ENCODE data around the gene CUL1. TPM values are rescaled to one million over a fixed set of nuclear protein-coding genes. Genes with fewer than 3 reads are reported as not detected.

The CUL1 gene
- total RNA-seq, 1 experiment from 2014 or later, result 53.1 TPM

GRCh38 chr7:148735967-148736366, 37.3 kb downstream of the CUL1 start:
- ChIA-PET RAD21 (ENCODE audit: low non-redundant PET in 1 of 2, low total read pairs in 2 of 2, uncharacterized antibody in 2 of 2, unreplicated experiment in 2 of 2) (no interaction called here), CTCF (no interaction called here), POLR2A (no interaction called here)
- H4K20me1 ChIP-seq (ENCODE audit: insufficient read depth), result peaks cover 15% of the 10 kb centered on the region; the same call in 1 of the 2 replicates
- no peak for TF ChIP-seq CBX3 (IDR thresholded peaks at IDR 0.05; ENCODE audit: low read depth)
- no peak for DNase-seq (ENCODE audit: low read depth, low spot score)
- peaks cover 0 to 31% of the 10 kb centered on the region in 2 experiments; a peak in 2 of 4 replicates for H3K36me3 ChIP-seq (ENCODE audit: control insufficient read depth in 1 of 2, insufficient read depth in 2 of 2, low read length in 2 of 2)
- H3K4me2 ChIP-seq (ENCODE audit: low read length), result no peak overlapping the region
- H3K27ac ChIP-seq (ENCODE audit: low read depth, low read length), result no peak overlapping the region
- H3K4me1 ChIP-seq (ENCODE audit: control insufficient read depth in 1 of 2, insufficient read depth in 2 of 2, low read length in 2 of 2), result no peaks in the 10 kb centered on the region
- no peak overlapping the region for H2AFZ ChIP-seq (ENCODE audit: low read depth, low read length, poor library complexity, severe bottlenecking)
- H3K9ac ChIP-seq (ENCODE audit: low read length), result no peak overlapping the region
- H3K4me3 ChIP-seq (replicated peaks in 1 of 2; ENCODE audit: low read depth in 1 of 2, low read length in 2 of 2), result no peak overlapping the region
- no peaks in the 10 kb centered on the region for H3K9me3 ChIP-seq (ENCODE audit: control insufficient read depth in 1 of 2, insufficient read depth in 1 of 2, low read depth in 1 of 2, low read length in 2 of 2)
- peaks cover 97% of the 10 kb centered on the region for H3K79me2 ChIP-seq (ENCODE audit: insufficient read depth, low read length)
- no peaks in the 10 kb centered on the region for H3K9me2 ChIP-seq (ENCODE audit: insufficient read depth)
- no TSS peak for BruUV-seq (replicated peaks)
- intact Hi-C loops (cut with micrococcal nuclease), result no loop called here
- ATAC-seq, result no peak
- no peaks in the 10 kb centered on the region for H3K27me3 ChIP-seq (ENCODE audit: insufficient read depth, low read length)

- ATAC-seq (no peak), DNase-seq (ENCODE audit: low read depth, low spot score) (no peak)
- Histone ChIP-seq H3K36me3 (ENCODE audit: control insufficient read depth in 1 of 2, insufficient read depth in 2 of 2, low read length in 2 of 2) (peaks cover 0 to 20% of the 10 kb centered on the region in 2 experiments; a peak in 2 of 4 replicates), H3K27ac (ENCODE audit: low read depth, low read length) (no peak overlapping the region), H3K9ac (ENCODE audit: low read length) (no peak overlapping the region), H3K4me3 (replicated peaks in 1 of 2; ENCODE audit: low read depth in 1 of 2, low read length in 2 of 2) (no peak overlapping the region), H3K4me2 (ENCODE audit: low read length) (no peak overlapping the region), H2AFZ (ENCODE audit: low read depth, low read length, poor library complexity, severe bottlenecking) (no peak overlapping the region), H3K9me2 (ENCODE audit: insufficient read depth) (no peaks in the 10 kb centered on the region), H3K4me1 (ENCODE audit: control insufficient read depth in 1 of 2, insufficient read depth in 2 of 2, low read length in 2 of 2) (no peaks in the 10 kb centered on the region), H3K79me2 (ENCODE audit: insufficient read depth, low read length) (peaks cover 91% of the 10 kb centered on the region), H3K27me3 (ENCODE audit: insufficient read depth, low read length) (no peaks in the 10 kb centered on the region), H3K9me3 (ENCODE audit: control insufficient read depth in 1 of 2, insufficient read depth in 1 of 2, low read depth in 1 of 2, low read length in 2 of 2) (no peaks in the 10 kb centered on the region), H4K20me1 (ENCODE audit: insufficient read depth) (peaks cover 6% of the 10 kb centered on the region; the same call in 1 of the 2 replicates)
- ChIA-PET POLR2A (no interaction called here), RAD21 (ENCODE audit: low non-redundant PET in 1 of 2, low total read pairs in 2 of 2, uncharacterized antibody in 2 of 2, unreplicated experiment in 2 of 2) (no interaction called here), CTCF (no interaction called here)
- no peak for TF ChIP-seq SP1 (IDR thresholded peaks at IDR 0.05; ENCODE audit: low read depth)
- no peak for TF ChIP-seq RAD21 (IDR thresholded peaks at IDR 0.05; ENCODE audit: low read depth)
- no peak for TF ChIP-seq ATF3 (IDR thresholded peaks at IDR 0.05)
- no peak for TF ChIP-seq EZH2phosphoT487 (IDR thresholded peaks at IDR 0.05; ENCODE audit: borderline replicate concordance)
- TF ChIP-seq REST (IDR thresholded peaks at IDR 0.05; ENCODE audit: low read depth), result no peak
- TF ChIP-seq JUND (IDR thresholded peaks at IDR 0.05), result no peak
- no peak for TF ChIP-seq MAX (IDR thresholded peaks at IDR 0.05)
- no peak for TF ChIP-seq SIN3A (IDR thresholded peaks at IDR 0.05; ENCODE audit: low read depth)
- no TSS peak for BruUV-seq (replicated peaks)
- intact Hi-C loops (cut with micrococcal nuclease), result no loop called here
These were observed 40.2 kb downstream of the CUL1 start for GRCh38 chr7:148738737-148739535.

Measured in HCT116 (cell line).